SW480 (cell line): ENCODE data around the gene TNRC6A.
"Not testable (repeated sequence)": the region's sequence is repeated elsewhere in the genome, so short reads cannot be mapped to it uniquely, and the experiment has no call there.

Source experiments
- DNase-seq: peaks from one replicate; pipeline ENCODE4 v3.0.0-alpha.2; 2016; ENCODE audit warnings: low spot score

TNRC6A gene

DNA sequence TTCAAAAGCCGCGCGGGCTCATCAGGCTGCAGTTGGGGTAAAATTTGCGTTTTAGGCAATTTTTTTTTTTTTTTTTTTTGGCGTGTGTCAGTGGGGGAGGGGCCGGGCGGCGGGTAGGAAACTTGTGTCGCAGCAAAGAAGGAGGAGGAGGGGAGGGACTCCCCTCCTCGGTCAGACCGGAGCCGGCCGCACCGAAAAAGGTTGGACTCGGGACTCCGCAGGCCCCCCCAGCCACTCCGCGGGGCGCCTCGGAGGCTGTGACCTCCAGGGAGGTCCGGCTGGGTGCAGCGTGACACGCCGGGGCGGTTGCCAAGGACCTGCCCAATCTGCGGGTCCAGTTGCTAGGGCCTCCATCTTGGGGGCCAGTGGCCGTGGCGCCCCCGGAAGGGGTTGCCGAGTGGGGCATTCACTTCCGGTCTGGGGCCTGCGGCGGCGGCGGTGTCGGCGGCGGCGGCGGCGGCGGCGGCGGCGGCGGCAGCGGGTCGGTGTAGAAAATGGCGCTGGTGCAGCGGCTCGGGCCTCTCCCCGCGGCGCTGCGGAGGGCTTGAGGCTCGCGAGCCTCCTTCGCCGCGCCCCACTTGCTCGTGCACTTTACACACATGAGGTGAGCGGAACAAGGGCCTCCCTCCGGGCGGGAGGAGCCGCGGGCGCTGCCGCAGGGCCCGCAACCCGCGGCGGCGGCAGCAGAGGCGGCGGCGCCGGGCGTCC is at the start of gene TNRC6A:
TNRC6A (plus strand) TSS at position 409 of the 708 bp plus-strand sequence; CDS start at position 600, 191 bp downstream.
- DNase-seq: peak; percentile 83

DNA sequence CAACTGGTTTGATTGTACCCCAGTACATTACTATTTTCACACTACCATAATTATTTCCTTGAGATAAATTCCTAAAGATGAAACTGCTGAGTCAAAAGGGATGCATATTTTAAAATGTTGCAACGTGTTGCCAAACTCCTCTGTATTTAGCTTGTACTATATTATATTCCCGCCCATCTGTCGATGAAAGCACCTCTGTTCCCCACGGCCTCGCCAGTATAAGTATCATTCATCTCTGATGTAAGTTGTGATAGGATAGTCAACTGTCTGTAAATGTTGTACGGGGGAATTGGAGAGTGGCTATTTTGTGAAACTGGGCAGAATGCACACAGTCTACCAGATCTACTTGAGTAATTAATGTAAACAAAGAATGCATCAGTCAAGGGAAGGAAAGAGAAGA is 47.7 kb upstream of the TNRC6A start:
- DNase-seq: no peak

DNA sequence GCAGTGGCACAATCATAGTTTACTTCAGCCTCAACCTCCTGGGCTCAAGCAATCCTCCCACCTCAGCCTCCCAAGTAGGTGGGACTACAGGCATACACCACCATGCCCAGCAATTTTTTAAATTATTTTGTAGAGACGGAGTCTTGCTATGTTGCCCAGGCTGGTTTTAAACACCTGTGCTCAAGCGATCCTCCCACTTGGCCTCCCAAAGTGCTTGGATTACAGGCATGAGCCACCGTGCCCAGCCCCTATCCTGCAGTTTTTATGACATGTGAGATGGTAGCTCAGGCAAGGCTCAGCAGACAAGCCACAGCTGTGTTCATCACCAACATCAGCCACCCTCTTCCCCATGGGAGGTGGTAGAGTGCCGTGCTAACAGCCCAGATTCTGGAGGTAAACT is 46.2 kb upstream of the TNRC6A start:
- DNase-seq: no peak

DNA sequence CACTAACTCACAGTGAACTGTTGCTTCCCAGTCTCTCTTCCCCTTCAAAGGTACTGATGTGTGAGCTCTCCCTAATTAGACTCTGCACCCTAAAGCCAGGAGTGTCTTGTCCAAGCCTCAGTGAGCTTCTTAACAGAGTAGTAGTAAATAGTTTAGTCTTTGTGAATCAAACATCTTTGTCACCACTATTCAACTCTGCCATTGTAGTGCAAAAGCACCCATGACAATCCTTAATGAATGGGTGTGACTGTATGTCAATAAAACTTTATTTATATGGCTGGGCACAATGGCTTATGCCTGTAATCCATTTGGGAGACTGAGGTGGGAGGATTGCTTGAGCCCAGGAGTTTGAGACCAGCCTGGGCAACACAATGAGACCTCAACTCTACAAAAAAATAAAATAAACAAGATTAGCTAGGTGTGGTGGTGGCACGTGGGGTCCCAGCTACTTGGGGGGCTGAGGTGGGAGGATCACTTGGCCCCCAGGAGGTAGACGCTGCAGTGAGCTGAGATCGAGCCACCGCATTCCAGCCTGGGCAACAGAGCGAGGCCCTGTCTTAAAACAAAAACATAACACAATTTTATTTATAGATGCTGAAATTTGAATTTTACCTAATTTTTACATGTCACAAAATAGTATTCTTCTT is 45.5 kb upstream of the TNRC6A start:
- no peak for DNase-seq

DNA sequence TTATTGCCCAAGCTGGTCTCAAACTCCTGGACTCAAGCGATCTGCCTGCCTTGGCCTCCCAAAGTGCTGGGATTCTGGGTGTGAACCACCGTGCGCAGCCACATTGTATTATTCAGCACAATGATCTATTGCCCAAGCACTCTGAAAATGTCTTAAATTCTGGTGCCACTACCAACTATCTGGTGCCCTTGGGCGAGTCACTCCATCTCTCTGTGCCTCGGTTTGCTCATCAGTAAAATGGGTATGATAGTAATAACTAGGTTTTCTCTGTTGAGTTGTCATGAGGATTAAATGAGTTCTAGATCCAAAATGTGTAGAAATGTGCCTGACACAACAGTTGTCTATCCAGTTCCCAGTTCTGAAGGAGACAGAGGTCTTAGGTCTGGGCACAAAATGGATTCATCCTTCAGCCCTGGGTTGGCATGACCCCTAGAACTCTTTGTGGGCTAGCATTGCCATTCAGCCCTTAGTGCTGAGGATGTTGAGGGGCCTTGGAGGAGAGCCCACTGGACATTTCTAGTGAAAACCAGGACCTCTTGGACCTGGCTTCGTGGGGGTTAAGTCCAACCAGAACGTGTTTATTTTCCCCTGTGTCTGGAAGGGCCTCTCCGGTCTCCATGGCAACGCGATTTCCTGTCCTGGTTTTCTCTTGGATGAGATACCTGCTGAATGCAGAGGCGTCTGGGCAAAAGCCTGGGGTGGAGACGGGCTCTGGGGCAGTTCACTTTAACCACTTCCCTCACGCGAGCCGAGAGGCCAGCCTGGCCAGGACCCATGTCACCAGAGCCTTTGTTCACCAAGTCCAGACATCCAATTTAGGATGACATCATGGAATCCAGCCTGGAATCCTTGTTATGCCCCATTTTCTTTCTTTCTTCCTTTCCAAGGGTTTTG is 43.7 kb upstream of the TNRC6A start:
- no peak for DNase-seq

DNA sequence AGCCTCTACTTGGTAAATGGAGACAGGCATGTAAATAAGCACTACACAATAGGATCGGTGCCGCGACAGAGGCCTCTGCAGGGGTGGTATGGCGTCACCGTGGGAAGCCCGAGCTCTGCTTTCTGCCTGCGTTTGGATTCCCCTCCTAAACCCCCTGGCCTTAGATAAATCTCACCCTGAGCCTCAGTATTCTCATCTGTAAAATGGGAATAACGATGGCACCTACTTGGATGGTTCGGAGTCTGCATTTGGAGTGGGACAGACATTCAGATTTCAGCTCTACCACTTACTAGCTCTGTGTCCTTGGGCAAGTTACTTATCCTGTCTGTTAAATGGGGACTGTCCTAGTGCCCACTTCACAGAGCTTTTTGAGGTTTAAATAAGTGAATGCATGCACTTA is 42.8 kb upstream of the TNRC6A start:
- no peak for DNase-seq

DNA sequence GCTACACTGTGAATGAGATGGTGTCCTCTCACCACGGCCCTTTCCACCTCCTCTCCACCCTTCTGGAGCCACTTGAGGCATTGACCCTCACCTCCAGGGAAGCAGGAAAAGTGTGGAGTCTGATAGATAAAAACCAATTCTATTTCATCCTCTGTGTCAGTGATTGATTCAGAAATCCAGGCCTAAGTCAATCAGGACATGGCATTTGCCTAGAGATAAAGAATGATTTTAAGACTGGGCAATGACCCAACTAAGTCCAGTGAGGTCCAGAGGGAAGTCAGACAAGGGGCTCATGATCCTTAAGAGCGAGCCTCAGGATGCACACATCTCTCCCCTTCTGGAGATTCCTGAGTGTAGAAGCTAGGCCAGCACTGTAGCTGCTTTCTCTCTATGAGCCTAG is 41.1 kb upstream of the TNRC6A start:
- no peak for DNase-seq

DNA sequence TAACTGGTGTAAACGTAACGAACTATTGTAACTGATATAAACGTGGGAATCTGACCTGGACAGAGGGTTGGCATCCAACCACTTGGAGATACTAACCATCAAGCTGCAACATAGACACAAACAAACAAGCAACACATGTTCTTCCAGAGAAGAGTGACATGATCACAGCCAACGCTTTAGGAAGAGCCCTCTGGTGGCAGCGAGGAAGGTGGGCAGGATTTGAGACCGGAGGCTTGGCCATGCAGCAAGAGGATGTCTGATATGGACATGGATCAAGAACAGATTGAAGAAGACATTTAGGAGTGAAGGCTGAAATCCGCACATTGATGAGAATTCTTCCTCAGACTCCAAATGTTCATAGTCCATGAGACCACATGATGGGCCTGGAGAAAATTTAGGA is 40.3 kb upstream of the TNRC6A start:
- peak; percentile 58 for DNase-seq

DNA sequence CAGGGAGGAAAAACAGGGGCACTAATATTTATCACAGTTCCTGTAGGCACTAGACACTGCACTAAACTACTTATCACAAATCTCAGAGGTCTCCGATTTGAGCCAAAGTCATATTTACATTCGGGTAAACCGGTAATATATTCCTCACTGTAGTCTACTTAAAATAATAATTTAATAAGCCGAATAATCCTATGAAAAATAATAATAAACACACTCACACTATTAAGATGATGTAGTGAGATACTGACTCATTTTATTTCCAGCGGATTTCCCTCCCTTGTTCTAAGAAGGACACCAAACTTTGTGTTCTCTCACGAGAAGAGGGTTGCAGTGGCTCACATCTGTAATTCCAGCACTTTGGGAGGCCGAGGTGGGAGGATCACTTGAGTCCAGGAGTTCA is 36.6 kb upstream of the TNRC6A start:
- no peak for DNase-seq

DNA sequence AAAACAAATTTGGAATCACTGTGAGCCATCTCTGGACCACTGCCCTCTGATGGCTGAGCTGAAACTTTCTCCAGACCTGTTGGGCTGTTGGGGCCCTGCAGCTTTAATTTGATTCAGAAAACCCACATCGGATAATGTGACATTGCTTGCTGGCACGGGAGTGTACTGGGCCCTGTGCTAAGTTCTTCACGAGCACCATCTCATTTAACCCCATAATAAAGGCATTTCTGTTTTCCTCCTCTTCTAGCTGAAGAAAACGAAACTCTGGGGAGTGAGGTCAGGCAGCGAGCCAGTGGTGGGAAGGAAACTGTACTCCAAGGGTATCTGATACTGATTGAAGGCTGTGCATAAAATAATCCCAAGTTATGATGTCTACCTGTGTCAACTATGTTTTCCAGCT is 34.5 kb upstream of the TNRC6A start:
- DNase-seq: no peak

DNA sequence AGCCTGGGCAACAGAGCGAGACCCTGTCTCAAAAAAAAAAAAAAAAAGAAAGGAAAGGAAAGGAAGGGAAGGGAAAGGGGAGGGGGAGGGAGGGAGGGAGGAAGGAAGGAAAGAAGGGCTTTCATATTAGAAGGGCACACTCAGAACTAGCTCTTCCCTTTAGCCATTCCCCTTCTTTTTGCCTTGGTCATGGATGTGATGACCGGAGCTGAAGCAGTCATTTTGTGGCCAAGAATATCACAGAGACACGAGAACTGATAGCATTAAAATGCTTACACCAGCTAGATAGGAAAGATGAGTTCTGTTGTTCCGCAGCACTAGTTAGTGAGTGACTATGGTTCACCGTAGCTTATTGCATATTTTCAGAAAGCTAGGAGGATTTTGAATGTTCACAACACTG is 32.8 kb upstream of the TNRC6A start:
- DNase-seq: no peak

DNA sequence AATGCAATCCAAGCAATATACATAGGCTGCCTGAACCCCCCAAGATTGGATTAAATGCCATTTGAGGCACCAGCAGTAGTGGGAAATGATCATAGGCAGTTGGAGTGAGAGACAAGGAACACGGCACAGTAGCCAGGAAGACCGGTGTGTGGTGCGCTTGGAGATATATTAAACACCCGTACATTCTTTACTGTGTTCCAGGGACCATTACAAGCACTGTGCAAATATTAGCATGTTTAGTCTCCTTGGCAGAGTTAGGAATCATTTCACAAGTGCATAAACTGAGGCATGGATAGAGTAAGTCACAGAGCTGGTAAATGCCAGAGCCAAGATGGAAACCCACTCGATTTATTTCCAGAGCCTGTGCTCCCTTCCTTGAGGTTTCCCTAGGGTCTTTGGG is 31.1 kb upstream of the TNRC6A start:
- DNase-seq: no peak

DNA sequence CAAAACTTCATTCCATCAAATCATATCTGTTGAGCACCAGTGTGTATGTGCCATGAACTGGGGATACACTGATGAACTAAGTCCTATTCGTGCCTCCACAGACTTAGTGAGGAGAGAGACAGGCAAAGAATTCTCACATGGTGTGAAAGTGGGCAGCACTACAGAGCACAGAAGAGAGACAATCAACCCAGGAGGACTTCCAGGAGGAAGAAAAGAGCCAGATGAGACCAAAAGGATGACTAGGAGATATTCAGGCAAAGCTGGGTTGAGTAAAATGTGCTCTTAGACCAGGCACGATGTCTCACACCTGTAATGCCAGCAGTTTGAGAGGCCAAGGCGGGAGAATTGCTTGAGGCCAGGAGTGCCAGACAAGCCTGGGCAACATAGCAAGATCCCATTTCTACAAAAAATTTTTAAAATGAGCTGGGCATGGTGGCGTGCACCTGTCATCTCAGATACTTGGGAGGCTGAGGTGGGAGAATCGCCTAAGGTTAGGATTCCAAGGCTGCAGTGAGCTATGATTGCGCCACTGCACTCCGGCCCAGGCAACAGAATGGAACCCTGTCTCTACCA is 30.2 kb upstream of the TNRC6A start:
- DNase-seq: no peak

DNA sequence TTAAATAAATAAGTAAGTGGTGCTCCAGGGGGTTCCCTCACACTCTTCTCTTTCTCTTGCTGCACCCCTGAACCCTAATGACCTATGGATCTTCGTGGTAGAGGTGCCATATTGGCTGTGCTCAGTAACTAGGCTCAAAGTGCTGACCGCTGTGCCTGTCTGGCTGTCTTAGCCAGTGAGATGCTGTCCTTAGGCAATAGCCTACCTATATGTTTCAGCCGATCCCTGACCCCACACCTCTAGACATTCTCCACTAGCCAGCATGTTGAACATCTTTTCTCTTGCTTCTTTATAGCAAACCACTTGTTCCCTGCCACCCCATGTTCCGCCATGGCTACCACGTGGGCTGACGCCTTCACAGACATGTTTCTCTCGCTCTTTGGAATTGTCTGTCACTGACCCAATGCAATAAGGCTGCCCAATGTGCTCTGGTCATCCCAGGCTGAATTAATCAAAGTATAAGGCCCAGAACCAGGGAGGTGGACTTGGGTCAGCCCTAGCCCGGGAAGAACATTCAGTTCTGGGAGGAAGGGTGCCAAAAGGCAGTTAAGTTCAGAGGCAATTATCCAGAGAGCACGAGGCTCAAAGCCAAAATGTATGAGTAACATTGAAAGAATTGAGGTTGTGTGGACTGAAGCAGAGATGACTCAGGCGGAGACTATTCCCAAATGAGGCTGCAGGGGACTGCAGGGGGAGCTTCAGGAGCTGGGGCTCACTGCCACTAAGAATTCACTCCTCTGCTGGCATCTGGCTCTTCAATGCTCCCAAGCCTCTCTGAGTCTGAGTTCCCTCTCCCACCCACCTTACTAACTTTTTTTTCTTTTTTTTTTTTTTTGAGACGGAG is 28.7 kb upstream of the TNRC6A start:
- peak; percentile 90 for DNase-seq

DNA sequence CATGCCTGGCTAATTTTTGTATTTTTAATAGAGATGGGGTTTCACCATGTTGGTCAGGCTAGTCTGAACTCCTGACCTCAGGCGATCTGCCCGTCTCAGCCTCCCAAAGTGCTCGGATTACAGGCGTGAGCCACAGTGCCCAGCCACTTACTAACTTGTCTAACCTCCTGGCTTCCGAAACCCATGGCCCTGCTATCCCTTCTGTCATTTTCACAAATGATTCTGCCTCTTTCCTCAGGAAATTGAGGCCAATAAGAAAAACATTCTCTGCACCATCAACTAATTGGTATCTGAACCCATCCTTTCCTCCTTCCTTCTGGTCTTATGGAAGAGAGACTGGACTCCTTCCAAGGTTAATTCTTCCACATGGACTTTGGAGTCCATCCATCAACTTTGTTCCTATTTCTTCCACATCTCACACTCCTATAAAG is 27.9 kb upstream of the TNRC6A start:
- DNase-seq: no peak

DNA sequence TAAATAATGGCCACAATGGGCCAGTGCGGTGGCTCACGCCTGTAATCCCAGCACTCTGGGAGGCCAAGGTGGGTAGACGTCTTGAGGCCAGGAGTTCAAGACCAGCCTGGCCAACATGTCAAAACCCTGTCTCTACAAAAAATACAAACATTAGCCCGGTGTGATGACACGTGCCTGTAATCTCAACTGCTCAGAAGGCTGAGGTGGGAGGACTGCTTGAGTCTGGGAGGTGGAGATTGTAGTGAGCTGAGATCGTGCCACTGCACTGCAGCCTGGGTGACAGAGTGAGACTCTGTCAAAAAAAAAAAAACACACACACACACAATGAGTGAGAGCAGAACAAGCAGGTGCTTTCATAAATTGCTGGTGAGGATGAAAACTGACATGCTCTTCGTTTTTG is 21.7 kb upstream of the TNRC6A start:
- not testable (repeated sequence) for DNase-seq

DNA sequence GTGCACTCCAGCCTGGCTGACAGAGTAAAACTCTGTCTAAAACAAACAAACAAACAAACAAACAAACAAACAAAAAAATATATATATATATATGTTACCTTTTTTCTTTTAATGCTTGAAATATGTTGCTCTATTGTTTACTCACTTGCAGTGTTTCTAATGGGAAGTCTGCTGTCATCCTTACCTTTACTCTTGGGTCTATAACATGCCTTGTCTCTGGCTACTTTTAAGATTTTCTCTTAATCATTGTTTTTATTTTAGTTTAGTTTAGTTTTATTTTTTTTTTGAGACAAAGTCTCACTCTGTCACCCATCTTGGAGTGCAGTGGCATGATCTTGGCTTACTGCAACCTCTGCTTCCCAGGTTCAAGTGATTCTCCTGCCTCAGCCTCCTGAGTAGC is 16.1 kb upstream of the TNRC6A start:
- DNase-seq: no peak

DNA sequence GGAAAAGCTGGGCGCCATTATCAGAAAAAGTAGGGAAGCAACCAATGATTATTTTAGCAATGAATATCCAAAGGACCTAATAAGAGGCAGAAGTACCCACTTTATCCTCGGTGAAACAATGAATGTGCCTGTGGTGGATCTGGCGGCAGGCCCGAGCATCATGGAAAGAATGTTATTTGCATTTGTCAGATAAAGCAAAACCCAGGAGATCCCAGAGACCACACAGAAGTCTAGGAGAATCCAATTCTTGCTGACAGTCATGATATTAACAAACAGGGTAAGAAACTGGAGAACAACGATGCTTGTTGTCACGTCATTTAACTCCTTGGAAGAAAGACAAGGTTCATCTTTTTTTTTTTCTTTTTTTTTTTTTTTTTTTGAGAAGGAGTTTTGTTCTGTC is 12.0 kb upstream of the TNRC6A start:
- no peak for DNase-seq

DNA sequence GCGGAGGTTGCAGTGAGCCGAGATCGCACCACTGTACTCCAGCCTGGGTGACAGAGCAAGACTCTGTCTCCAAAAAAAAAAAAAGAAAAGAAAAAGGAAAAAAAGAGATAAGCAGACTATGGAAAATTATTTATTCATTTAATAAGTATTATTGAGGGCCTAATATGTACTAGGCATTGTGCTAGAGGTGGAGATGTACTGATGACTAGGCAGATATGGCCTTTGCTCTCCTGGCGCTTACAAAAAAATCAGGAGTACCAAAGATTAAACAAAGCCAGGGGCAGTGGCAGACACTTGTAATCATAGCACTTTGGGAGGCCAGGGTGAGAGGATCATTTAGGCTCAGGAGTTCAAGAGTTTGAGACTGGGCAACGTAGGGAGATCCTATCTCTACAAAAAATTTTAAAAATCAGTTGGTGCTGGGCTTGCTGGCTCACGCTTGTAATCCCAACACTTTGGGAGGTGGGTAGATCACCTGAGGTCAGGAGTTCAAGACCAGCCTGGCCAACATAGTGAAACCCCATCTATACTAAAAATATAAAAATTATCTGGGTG is 10.4 kb upstream of the TNRC6A start:
- DNase-seq: no peak

DNA sequence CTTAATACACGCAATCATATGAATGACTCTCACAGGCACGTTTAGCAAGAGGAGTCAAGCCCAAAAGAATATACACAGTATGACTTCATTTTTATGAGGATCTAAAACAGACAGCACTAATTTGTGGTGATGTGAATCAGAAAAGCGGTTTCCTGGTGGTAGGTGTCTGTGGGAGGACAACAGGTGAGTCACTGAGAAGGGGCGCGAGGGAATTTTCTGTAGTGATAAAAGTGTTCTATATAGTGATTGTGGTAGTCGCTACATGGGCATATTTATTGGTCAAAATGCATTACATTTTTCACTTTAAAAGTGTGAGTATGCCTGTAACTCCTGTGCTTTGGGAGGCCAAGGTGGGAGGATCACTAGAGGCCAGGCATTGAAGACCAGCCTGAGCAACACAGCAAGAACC is 7.6 kb upstream of the TNRC6A start:
- peak; percentile 63 for DNase-seq

DNA sequence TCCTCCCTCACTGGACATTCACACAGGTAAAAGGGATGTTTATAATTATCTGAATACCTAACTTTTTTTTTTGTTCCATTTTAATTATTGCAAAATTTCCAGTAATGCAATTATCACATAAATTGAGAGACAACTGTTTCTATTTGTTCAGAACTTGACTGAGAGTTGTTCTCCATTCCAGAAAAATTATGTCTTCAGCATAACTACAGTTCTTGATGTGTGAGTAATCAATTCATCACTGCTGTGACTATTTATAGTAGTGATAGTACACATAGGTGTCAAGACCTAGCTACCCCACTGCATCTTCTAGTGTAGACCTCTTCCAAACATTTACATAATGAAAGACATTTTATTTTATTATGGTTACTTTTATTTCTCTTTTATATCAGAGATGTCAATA is 5.8 kb upstream of the TNRC6A start:
- DNase-seq: no peak
